Cardiac fibroblast (primary cell): ENCODE results near the gene HMGCR.

ENCODE experiments used
- DNase-seq, 2 donors: peaks; one replicate each; pipeline versions ENCODE4 v3.0.0 to v3.0.0-alpha.2; 2010; ENCODE audit warnings: low read depth in 2 of 2
- H3K4me3 ChIP-seq, 2 donors: replicated peaks in 1 of 2; 1 replicate in 1 of 2; 2 replicates in 1 of 2; pipeline ENCODE4 v1.5.1; 2011; ENCODE audit warnings: low read depth in 2 of 2, low read length in 2 of 2, mild to moderate bottlenecking in 2 of 2, moderate library complexity in 1 of 2
- TF ChIP-seq, protein P1 (sequence below): IDR thresholded peaks from one replicate; pipeline ENCODE4 v1.5.1; 2011; ENCODE audit warnings: low read depth, mild to moderate bottlenecking, low read length, inconsistent platforms

HMGCR gene

DNA sequence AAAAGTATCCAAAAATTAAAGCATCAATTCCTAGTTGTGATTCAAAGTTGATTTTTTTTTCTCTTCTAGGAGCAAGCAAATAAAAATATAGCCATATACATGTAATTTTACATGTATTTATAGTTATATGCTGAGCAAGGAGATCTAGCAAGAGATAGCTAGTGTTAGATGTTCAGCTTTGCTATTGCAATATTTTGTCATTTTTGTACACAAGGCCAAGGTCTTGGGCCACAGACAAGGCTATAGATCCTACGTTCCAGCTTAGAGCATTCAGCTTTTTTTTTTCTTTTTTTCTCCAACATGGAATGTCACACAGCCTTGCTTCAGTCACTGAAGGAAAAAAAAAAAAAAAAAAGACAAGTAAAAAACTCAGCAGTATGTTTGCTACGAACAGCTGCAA lies 36.8 kb downstream of the HMGCR start:
- DNase-seq = no peak
- TF ChIP-seq, protein P1, sequence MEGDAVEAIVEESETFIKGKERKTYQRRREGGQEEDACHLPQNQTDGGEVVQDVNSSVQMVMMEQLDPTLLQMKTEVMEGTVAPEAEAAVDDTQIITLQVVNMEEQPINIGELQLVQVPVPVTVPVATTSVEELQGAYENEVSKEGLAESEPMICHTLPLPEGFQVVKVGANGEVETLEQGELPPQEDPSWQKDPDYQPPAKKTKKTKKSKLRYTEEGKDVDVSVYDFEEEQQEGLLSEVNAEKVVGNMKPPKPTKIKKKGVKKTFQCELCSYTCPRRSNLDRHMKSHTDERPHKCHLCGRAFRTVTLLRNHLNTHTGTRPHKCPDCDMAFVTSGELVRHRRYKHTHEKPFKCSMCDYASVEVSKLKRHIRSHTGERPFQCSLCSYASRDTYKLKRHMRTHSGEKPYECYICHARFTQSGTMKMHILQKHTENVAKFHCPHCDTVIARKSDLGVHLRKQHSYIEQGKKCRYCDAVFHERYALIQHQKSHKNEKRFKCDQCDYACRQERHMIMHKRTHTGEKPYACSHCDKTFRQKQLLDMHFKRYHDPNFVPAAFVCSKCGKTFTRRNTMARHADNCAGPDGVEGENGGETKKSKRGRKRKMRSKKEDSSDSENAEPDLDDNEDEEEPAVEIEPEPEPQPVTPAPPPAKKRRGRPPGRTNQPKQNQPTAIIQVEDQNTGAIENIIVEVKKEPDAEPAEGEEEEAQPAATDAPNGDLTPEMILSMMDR = no peak
- H3K4me3 ChIP-seq = no peak overlapping the region

DNA sequence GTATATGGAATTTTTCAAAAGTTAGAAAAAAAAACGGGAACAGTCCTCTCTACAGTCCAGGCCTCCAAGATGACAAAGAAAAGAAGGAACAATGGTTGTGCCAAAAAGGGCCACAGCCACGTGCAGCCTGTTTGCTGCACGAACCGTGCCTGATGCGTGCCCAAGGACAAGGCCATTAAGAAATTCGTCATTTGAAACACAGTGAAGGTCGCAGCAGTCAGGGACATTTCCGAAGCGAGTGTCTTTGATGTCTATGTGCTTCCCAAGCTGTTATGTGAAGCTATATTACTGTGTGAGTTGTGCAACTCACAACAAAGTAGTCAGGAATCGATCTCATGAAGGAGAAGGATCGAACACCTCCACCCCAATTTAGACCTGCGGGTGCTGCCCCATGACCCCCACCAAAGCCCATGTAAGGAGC lies 37.4 kb downstream of the HMGCR start:
- DNase-seq = no peak
- no peak overlapping the region for H3K4me3 ChIP-seq
- TF ChIP-seq, protein P1 = no peak

DNA sequence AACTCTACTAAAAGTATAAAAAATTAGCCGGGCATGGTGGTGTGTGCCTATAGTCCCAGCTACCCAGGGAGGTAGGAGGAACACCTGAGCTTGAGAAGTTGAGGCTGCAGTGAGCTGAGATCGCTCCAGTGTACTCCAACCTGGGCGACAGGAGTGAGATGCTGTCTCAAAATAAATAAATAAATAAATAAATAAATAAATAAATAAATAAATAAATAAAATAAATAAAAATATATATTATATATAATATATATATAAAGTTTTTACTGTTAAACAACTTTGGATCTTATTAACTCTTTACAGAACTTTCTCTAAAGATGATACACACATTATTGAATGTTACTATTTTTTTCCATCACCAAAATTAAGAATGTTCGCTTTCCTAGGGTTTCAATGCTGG lies 38.4 kb downstream of the HMGCR start:
- no peak overlapping the region for H3K4me3 ChIP-seq
- no peak for DNase-seq
- TF ChIP-seq, protein P1 = no peak

DNA sequence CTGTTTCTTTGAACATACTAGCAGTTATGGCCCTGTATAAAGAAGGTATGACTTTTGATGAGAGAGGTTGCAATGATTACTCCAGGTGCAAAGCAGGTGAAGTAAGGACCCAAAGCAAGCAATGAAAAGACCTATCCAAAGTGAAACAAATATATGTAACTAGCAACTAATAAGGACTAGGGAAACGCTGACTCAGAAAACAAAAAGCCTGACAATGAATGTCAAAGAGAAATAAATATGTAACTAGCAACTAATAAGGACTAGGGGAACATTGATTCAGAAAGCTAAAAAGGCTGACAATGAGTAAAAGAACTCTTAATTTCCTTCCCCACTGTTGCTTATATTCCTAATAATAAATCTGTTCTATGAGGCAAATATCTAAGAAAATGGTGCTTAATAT lies 43.1 kb downstream of the HMGCR start:
- H3K4me3 ChIP-seq = no peak overlapping the region
- no peak for DNase-seq
- TF ChIP-seq, protein P1 = no peak

DNA sequence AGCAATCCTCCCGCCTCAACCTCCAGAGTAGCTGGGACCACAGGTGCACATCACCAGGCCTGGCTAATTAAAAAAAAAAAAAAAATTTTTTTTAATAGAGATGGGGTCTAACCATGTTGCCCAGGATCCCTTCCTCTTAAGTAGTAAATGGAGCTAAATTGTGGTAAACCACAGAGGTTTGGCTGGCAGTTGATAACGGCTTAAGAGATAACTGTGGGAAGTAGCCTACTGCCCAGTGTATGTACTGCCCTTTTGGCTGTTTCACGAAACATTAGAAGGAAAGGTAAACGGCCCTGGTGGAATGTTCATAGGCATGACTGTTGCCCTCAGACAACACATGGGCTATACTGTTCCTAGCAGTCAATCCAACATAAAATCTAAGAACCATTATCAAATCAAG lies 44.4 kb downstream of the HMGCR start:
- TF ChIP-seq, protein P1 = no peak
- H3K4me3 ChIP-seq = no peak overlapping the region
- no peak for DNase-seq

DNA sequence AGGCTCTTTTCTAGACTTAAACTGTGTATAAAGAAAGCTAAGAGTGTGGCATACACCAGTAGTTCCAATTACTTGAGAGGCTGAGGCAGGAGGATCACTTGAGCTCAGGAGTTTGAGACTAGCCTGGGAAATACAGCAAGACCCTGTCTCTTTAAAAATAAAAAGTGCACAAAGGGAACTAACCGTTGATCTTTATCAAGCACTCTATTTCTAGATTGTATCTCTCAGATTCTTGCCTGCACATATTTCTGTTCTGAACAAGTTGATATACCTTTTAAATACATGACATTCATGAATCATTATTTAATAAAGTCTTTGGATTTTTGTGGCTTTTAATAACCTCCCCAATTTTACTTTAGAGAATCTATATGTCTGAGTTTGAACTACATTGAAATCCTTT lies 47.2 kb downstream of the HMGCR start:
- TF ChIP-seq, protein P1 = no peak
- H3K4me3 ChIP-seq = no peak overlapping the region
- no peak for DNase-seq

DNA sequence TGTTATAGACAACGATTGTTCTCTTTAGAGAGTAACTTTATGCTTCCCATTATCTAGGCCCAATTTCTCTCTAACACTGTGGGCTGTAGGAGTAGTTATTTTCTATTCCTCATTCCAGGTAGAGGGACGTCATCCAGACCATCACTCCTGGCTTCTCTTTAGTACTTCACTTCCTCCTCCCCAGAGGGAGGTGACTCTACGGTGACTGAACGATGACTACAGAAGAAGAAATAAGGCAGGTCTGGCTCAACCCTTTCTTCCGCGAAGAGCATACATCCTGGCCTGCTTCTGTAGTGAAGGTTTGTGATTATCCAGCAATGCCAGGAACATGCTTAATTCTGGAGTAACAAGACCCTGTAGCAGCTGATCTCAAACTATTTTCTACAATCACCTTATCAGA lies 50.8 kb downstream of the HMGCR start:
- H3K4me3 ChIP-seq = no peak overlapping the region
- TF ChIP-seq, protein P1 = no peak
- no peak for DNase-seq
